HG03103 (cell line): Measurements from ENCODE around the gene ASMT.
"Not testable (repeated sequence)": the region's sequence is repeated elsewhere in the genome, so short reads cannot be mapped to it uniquely, and the experiment has no call there.

Experiments used
- ATAC-seq: cut with Tn5 transposase; IDR thresholded peaks from one replicate; pipeline ENCODE4 v1.9.1; 2021; ENCODE audit warnings: low read depth; ENCODE audit not compliant: unreplicated experiment

The ASMT gene, protein sequence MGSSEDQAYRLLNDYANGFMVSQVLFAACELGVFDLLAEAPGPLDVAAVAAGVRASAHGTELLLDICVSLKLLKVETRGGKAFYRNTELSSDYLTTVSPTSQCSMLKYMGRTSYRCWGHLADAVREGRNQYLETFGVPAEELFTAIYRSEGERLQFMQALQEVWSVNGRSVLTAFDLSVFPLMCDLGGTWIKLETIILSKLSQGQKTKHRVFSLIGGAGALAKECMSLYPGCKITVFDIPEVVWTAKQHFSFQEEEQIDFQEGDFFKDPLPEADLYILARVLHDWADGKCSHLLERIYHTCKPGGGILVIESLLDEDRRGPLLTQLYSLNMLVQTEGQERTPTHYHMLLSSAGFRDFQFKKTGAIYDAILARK

DNA sequence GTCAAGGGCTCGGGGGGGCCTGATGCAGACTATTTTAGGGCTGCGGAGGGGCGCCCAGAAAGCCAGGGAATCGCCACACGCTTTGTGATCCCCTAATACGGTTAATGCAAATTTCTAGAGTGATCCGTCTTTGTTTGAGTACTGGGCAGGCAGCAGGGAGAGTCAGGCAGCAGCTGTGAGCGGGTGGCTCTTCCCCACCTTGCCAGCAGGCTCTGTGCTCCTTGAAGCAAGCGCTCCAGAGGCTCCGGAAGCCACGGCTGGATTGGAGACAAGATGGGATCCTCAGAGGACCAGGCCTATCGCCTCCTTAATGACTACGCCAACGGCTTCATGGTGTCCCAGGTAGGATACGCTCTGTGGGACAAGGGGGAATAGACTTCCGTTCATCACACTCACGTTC lies at the start of gene ASMT:
Gene ASMT (plus strand): TSS at position 133 of the 400 bp plus-strand sequence. CDS start 141 bp downstream, at position 274.
- no peak for ATAC-seq

DNA sequence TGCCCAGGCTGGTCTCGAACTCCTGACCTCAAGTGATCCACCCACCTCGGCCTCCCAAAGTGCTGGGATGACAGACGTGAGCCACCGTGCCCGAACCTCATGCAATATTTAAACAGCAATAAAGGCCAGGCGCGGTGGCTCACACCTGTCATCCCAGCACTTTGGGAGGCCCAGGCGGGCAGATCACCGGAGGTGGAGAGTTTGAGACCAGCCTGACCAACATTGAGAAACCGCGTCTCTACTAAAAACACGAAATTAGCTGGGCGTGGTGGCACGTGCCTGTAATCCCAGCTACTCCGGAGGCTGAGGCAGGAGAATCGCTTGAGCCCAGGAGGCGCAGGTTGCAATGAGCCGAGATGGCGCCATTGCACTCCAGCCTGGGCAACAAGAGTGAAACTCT lies 40.7 kb upstream of the ASMT start:
- ATAC-seq = not testable (repeated sequence)

DNA sequence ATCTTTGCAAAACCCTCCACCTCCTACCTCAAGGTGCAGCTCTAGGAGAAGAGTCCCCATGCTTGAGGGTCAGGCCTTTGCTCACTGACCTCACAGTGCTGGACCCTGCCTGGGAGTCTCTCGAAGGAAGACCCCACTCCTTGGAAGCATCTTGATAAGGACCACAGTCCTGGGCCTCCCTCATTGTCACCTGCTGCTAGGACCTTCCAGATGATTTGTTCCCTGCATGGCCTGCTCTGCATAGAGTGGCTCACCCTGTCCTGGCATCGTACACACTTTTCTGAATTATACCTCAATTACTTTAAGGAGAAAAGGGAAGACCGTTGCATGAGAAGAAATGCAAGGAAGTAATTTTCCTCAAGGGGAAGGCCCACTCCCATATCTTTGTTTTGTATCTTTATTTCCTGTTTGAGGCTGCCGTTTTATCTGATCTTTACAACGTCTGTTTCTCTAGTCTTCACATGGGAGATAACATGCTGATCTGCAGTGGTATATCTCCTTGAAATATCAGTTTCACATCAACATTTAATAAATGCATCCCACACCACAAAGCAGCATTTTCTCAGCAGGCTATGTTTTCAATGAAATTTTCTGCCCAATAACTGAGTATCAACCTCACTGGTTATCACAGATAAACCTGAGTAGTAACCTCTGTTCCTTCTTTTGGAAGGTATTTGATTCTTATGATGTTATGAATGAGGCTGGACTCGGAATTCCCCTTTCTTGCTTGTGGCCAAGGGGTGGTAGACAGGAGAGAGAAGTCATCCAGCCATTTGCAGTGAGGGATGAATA lies 38.5 kb upstream of the ASMT start:
- ATAC-seq = no peak

DNA sequence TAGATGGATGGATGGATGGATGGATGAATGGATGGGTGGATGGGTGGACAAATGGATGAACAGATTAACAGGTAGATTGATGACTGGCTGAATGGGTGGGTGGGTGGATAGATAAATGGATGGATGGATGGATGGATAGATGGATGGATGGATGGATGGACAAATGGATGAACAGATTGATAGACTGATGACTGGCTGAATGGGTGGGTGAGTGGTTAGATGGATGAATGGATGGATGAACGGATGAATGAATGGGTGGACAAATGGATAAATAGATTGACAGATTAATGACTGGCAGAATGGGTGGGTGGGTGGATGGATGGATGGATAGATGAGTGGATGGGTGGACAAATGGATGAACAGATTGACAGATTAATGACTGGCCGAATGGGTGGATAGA lies 37.0 kb upstream of the ASMT start:
- no peak for ATAC-seq

DNA sequence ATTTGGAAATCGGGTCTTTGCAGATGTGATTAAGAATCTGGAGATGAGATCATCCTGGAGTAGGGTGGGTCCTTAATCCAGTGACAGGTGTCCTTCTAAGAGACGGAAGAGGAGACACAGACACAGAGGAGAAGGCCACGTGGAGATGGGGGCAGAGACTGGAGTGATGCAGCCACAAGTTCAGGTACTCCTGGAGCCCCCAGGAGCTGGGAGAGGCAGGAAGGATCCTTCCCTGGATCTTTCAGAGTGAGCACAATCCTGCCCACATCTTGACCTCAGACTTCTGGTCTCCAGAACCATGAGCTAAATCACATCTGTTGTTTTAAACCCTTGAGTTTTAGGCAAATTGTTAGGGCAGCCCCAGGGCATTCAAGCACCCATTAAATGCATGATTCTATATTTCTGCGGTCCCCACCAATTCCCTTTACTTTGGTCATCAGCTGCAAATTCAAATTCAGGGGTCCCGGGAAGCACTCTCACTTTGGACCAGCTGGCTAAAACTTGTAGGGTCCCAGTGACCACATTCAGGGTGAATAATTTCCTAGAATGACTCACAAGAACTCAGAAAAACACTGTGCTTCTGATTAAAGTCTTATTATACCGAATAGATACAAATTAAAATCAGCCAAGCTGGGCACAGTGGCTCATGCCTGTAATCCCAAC lies 36.2 kb upstream of the ASMT start:
- no peak for ATAC-seq

DNA sequence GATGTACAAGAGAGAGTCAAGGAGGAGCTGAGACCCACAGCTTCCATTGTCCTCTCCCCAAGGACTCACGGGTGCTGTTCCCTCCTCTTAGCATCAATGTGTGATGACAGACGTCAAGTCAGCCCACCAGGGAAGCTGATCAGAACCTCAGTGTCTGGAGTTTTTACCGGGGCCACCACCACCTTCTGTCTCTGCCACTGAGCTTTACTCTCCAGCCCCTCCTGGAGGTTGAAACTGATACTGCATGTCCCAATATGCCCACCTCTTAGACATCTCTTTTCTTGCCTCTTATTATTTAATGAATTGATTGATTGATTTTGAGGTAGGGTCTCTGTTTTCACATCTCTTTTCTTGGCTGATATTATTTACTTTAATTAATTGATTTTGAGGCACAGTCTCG lies 33.7 kb upstream of the ASMT start:
- ATAC-seq = no peak

DNA sequence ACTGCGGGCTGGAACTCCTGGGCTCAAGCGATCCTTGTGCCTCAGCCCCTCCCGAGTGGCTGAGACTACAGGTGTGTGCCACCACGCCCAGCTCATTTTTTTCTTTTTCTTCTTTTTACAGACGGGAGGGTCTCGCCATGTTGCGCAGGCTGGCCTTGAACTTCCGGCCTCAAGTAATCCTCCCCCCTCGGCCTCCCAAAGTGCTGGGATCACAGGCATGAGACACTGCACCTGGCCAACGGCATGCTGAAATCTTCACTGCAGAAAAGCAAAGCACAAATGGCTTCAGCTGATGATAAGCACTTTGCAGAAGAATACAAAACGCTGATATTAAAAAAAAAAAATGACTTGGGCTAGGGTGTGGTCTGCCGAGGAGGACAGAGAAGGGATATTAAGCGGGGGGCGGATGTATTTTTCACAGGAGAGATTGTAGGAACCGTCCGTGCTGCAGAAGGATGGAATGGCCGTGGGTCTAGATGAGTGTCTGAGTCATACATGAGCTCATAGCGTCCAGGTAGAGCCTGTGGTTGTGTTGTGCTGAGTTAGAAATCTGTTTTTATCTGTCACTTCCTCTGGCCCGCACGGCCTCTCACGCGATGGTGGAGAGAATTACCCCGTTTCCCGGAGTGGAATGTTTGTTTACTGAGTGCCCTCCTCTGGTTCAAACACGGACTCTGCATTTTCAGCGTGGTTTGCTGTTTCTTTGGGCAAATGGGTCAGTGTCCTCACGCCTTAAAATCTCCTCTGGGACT lies 32.0 kb upstream of the ASMT start:
- ATAC-seq = peak; percentile 66

DNA sequence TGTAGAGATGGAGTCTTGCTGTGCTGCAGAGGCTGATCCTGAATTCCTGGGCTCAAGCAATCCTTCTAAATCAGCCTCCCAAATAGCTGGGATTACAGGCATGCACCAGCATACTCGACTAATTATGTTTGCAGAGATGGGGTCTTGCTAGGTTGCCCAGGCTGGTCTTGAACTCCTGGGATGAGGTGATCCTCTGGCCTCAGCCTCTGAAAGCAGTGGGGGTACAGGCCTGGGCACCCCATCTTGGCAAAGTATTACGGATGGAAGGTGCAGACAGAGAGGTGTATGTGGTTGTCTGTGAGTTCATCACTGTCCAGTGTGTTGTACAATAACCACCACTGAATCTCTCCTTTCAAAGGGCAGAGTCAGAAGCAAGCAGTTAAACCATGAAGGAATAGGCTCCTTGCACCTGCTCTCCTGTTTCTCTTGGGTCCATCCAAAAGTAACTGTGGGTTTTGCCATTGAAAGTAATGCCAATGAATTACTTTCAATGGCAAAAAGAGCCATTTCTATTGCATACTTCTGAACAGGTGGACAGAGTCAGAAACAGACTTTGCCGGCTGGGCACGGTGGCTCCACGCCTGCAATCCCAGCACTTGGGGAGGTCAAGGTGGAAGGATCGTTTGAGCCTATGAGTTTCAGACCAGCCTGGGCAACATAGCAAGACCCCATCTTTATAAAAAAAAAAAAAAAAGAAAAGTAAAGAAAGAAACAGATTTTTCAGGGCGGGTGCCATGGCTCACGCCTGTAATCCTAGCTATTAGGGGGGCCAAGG lies 30.4 kb upstream of the ASMT start:
- no peak for ATAC-seq

DNA sequence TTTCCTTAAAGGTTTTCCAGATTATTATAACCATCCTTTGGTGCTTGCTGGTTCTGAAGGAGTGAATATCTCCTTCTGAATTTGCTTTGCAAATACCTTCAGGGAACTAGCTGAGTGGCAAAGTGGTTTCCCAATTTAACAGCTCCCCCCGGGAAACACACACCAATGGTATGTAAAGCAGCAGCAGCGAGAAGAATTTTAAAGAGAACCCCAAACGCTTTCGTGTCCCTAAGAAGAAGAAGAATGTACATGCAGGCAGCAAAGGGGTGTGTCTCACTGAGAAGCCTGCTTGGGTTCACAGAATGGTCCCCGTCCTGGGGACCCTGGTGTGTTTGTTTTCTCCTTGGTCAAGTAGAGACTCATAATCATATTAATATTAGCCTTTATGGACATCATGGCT lies 27.7 kb upstream of the ASMT start:
- ATAC-seq = no peak

DNA sequence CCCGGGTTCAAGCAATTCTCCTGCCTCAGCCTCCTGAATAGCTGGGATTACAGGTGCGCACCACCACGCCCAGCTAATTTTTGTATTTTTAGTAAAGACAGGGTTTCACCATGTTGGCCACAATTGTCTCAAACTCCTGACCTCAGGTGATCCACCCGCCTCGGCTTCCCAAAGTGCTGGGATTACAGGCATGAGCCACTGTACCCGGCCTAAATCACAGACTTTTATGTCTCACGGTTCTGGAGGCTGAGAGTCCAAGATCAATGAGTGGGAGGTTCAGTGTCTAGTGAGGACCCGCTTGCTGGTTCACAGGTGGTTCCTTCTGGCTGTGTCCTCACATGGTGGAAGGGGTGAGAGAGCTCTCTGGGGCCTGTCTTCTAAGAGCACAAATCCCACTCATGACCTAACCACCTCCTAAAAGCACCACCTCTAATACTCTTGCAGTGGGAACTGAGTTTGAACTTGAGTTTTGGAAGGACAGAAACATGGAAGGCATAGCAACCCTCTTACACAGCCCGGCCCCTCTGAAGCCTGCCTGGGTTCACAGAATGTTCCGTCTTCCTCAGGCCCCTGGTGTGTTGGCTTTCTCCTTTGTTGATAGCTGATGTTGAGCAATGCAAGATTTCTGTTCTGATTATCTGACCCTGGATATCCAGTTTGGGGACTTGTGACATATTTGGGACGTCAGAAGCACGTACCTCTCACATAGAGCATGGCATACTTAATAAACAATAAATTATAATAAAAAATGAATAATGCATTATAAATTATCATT lies 25.3 kb upstream of the ASMT start:
- ATAC-seq = no peak

DNA sequence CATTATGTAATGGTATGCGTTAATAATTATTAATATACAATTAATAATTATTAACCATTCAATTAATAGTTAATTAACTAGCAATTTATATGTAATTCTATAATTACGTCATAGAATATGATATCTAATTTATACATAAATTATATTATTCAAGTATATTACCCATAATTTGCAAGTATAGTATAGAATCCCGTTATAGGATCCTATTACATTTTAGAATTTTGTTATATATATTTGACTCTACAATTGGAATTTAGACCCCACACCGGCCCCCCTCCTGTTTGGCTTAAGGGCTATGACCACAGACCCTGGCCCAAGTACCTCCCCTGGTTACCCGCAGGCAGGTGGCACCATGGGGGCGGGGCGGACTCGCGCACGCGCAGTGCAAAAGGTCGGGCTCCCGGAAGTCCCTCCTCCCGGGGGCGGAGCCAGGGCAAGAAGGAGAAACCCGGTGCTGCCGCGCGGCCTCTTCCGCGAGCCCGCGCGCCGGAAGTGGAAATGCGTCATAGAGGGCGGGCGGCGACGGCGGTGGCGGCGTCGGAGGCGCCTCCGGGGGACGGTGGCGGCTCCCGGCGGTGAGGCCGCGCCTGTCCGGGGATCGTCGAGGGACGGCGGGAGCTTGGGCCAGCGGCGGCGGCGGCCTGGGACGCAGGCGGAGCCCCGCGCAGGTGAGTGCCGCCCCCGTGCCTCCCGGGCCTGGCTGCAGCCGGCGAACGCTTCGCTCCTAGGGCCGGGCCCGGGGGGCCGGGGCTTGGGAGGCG lies 23.6 kb upstream of the ASMT start, which contains the start of gene AKAP17A:
Gene AKAP17A (plus strand): TSS at position 503 of the 761 bp plus-strand sequence. CDS start 1,859 bp downstream, outside the sequence.
- peak; percentile 82 for ATAC-seq

DNA sequence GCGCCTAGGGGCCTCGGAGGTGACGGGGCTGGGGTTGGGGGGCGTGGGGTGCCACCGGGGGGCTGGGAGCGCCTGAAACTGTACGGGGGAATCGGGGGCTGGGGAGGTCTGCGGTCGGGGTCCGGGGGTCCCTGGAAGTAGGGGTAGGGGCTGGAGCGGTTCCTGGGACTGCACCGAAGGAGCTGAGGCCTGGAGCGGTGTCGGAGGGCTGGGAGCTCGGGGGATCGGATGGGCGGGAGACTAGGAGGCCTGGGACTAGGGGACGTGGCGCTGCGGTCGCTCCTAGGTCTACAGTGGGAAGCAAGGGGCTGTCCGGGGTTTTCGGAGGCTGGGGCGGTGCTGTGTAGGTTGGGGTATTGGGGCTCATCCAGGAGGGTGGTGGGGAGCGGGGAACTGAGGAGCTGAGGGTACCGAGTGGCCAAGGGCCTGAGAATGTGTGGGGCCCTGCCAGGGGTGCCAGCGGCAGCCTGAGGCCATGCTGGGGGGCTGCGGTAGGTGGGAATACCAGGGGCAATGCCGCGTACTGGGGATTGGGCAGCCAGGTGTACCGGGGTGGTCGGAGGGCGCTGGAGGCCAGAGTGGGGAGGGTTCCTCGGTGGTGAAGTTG lies 22.9 kb upstream of the ASMT start:
- no peak for ATAC-seq

DNA sequence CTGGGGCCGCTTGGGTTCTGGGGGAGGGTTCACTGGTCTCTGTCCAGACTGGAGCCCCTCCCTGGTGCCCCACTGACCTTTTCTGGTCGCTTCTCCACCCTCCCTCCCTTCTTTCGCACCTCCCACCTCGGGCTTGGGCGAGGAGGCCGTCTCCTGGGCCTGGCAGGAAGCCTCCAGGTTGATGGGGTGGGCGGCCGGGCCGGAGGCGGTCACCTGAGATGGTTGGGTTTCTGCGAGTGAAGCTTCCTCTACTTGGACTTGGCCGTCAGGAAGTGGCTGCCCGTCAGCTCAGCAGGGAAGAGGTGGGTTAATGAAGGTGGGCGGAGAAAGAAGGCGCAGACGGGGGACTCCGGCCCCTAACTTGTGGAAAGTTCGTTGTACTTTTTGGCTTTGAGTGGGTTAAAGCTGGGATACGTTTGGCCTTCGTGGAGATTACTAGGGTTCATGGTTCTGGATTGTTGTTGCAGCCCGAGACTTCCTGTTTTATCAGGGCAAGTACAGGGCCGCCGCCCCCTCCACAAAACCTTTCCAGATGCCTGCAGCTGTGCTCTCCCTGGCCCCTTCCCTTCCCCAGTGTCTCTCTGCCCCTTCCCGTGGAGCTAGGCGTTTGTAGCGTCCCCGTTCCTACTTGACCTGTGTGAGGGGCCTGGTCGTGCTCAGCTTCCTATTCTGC lies 22.3 kb upstream of the ASMT start:
- no peak for ATAC-seq

DNA sequence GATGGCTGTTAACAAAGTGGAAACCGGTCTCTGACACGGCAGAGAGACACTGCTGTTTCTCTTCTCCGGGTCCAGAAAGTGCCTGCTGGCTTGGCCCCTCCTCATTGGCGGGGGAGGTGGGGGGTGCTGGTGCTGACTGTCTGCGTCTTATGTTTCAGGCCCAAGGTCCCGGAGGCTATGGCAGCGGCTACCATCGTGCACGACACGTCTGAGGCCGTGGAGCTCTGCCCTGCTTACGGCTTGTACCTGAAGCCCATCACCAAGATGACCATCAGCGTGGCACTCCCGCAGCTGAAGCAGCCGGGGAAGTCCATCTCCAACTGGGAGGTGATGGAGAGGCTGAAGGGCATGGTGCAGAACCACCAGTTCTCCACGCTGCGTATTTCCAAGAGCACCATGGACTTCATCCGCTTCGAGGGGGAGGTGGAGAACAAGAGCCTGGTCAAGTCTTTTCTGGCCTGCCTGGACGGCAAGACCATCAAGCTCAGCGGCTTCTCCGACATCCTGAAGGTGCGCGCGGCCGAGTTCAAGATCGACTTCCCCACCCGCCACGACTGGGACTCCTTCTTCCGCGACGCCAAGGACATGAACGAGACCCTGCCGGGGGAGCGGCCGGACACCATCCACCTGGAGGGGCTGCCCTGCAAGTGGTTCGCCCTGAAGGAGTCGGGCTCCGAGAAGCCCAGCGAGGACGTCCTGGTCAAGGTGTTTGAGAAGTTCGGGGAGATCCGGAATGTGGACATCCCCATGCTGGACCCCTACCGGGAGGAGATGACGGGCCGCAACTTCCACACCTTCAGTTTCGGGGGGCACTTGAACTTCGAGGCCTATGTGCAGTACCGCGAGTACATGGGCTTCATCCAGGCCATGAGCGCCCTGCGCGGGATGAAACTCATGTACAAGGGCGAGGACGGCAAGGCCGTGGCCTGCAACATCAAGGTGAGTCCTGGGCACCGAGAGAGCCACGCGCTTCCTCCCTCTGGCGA lies 21.3 kb upstream of the ASMT start:
- ATAC-seq = no peak

DNA sequence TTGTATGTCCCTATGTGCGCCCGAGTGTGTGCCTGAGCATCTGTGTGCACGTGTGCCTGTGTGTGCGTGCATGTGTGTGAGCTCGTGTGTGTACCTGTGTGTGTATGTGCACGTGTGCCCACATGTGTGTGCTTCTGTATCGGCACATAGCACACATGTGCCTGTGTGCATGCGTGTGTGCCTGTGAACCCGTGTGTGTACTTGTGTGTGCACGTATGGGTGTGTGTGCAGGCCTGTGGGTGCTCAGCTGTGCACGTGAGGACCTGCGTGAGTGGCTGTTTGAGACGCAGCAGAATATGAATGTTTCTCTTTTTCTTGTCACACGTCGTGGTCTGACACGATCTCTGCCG lies 19.2 kb upstream of the ASMT start:
- ATAC-seq = no peak

DNA sequence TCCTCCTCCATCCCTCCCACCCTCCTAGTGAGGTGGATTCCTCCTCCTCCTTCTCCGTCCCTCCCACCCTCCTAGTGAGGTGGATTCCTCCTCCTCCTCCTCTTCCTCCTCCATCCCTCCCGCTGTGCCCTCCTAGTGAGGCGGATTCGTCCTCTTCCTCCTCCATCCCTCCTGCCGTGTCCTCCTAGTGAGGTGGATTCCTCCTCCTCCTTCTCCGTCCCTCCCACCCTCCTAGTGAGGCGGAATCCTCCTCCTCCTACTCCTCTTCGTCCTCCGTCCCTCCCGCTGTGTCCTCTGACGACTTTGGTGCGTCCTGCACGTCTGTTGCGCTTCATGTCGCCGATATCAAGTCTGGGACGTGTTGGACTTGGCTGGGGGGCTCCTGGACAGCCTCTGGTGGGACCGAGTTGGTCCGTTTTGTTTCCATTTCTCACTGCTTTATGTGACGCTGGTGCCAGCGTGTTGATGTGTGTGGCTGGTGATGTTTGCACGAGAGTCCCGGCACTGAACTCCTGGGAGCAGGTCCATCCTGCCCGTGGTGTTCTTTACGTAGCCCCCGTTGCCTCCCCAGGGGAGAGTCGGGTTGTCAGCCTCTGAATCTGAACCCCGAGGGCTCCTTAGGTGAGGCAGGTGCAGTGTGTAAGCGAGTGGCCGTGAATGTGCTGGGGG lies 18.0 kb upstream of the ASMT start:
- ATAC-seq = no peak
